ENCODE data around the gene IP6K1. TPM values are rescaled to one million over a fixed set of nuclear protein-coding genes. Genes with fewer than 3 reads are reported as not detected.
"Not testable (repeated sequence)": the region's sequence is repeated elsewhere in the genome, so short reads cannot be mapped to it uniquely, and the experiment has no call there.

The IP6K1 gene
- total RNA-seq, 6 experiments from 2014 or later: 12.6 to 19.6 (median 16.2) TPM

DNA sequence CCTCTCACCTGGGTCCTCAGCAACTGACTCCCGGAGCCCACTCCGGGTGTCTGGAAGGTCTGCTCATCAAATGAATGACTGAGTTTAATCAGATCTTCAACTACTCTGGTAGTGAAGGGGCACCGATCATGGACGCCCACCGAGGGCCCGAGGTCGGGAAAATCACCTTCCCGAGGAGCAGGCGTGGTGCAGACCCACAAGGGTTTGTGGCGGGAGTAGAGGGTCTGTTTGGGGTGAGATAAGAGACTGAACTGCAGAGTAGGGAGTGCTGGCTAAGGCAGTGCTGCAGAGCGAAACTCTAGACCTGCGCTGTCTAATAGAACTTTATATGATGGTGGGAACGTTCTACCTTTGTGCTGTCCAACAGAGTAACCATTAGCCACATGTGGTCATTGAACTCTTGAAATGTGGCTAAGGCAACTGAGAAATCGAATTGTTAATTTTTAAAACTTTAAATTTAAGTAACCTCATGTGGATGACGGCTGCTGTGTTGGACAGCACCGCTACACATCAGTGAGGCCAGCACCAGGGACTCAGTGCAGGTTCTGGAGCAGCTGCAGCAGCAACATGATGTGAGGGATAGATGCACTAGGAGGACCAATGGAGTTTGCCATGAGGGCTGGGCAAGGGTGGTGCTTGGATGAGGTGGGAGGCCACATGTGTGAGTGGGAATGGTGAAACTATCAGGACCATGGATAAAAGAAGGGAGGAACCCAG is 96.3 kb downstream of the IP6K1 start:
- Histone ChIP-seq H3K27ac (peak overlapping the region in 2 of 3 donors; percentile 88 to 91), H3K4me3 (peak overlapping the region; percentile 99 to 100 (median 100)), H3K4me1 (peaks cover 0 to 26% (median 0%) of the 10 kb centered on the region in 4 donors)
- H3K27me3 ChIP-seq; H3K36me3 ChIP-seq; ATAC-seq; DNase-seq; H3K9me3 ChIP-seq; intact Hi-C loops (cut with DNase I): not testable (repeated sequence)
- 9% methylated on average over 14 of the region's 16 CpGs for WGBS (ENCODE audit: insufficient coverage, low coverage, low lambda C conversion rate, missing lambda C conversion rate)

DNA sequence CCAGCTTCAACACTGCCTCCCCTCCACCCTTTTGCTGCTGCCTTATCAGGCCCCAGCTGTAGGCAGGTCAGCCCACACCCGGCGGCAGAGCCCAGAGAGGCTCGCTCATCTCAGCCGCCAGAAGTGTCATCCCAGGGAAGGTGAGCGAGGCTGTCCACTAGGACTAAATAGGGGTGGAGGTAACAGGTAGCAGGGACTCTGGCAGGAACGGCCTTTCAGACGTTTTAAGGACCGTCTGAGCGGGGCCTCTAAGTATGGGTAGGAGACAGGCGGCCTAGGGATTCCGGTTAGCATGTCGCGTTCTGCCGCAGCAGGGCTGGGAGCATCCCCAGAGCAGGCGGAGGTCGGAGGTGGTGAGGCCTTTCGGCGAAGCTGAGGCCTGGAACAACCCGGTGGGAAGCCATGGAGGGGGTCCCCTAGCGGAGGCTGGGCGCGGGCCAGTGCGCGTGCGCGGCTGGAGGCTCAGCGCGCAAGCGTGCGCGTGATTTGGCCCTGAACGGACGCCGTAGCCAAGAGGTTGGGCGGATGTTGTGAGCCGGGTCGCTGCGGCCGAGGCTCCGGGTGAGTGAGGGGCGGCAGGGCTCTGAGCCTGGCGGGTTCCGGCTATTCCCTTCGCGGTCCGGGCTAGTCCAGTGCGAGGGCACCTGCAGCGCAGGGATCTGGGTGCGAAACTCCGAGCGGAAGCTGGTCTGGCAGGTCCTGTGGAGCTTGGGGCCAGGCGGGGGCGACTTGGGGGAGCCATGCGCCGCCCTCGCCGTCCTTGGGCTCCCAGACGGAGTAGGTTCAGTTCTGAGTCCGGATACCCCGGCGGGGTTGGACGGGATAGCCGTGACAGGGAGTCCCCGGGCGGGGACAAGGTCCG is 97.1 kb downstream of the IP6K1 start, which contains the start of the genes MST1 and RNF123:
Gene MST1, minus strand, starts transcription at position 429 of the 862 bp plus-strand sequence. CDS start 783 bp downstream, outside the sequence.
Gene RNF123, plus strand, starts transcription at position 512 of the 862 bp plus-strand sequence. CDS start 1,609 bp downstream, outside the sequence.
- Histone ChIP-seq H3K36me3 (peaks cover 0 to 7% (median 2%) of the 10 kb centered on the region in 4 donors), H3K4me3 (peak within 1 kb of the TSS; percentile 99 to 100 (median 100)), H3K9me3 (no peaks in the 10 kb centered on the region), H3K27ac (peak within 1 kb of the TSS; percentile 88 to 97 (median 91)), H3K4me1 (peaks cover 0 to 26% (median 0%) of the 10 kb centered on the region in 4 donors), H3K27me3 (no peaks in the 10 kb centered on the region)
- intact Hi-C loops (cut with DNase I): no loop called here
- DNase-seq (peak; percentile 89 to 91 (median 90)), ATAC-seq (peak; percentile 66 to 76 (median 72))
- 0% methylated on average over 8 of the region's 66 CpGs for WGBS (ENCODE audit: insufficient coverage, low coverage, low lambda C conversion rate, missing lambda C conversion rate)
- no peak for TF ChIP-seq POLR2A (IDR thresholded peaks at IDR 0.05)
- TF ChIP-seq CTCF (IDR thresholded peaks at IDR 0.05): peak in 3 of 4 donors; percentile 16 to 22 (median 17)

GRCh38 chr3:49688338-49689045 is 97.8 kb downstream of the IP6K1 start:
- DNase-seq (peak; percentile 70 to 89 (median 88)), ATAC-seq (peak; percentile 83 to 89 (median 86))
- peak; percentile 89 for TF ChIP-seq POLR2A (IDR thresholded peaks at IDR 0.05)
- intact Hi-C loops (cut with DNase I); H3K9me3 ChIP-seq; H3K27me3 ChIP-seq: not testable (repeated sequence)
- H3K4me3 ChIP-seq: peak overlapping the region; percentile 99 to 100 (median 100)
- WGBS (ENCODE audit: insufficient coverage, low coverage, low lambda C conversion rate, missing lambda C conversion rate): 20% methylated on average over 2 of the region's 7 CpGs
- peaks cover 0 to 26% (median 0%) of the 10 kb centered on the region in 4 donors for H3K4me1 ChIP-seq
- H3K36me3 ChIP-seq: peaks cover 0 to 13% (median 4%) of the 10 kb centered on the region in 4 donors
- H3K27ac ChIP-seq: peak overlapping the region; percentile 88 to 97 (median 91)

DNA sequence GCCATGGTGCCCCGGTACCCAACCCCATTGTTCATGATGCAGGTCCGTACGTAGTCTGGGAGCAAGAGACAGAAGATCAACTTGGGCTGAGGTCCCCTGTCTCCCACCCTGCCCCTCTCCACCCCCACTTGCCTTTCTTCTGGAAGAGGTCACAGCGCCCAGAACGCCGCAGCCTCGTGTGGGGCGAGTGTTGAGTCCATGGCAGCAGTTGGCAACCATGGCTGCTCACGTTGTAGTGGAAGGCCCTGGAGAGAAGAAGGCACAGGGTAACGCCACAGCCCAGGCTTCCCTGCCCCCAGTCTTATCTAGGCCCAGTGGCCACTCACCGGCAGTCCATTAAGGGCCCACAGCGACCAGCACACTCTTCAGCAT is 98.9 kb downstream of the IP6K1 start:
- H3K27me3 ChIP-seq; ATAC-seq; DNase-seq; H3K9me3 ChIP-seq; intact Hi-C loops (cut with DNase I): not testable (repeated sequence)
- H3K27ac ChIP-seq: peak overlapping the region in 1 of 3 donors; percentile 91
- peak overlapping the region; percentile 99 to 100 (median 100) for H3K4me3 ChIP-seq
- H3K36me3 ChIP-seq: peaks cover 0 to 23% (median 12%) of the 10 kb centered on the region in 4 donors
- H3K4me1 ChIP-seq: peaks cover 0 to 26% (median 0%) of the 10 kb centered on the region in 4 donors
- WGBS (ENCODE audit: insufficient coverage, low coverage, low lambda C conversion rate, missing lambda C conversion rate): no CpG with 5 or more reads among the region's 12 CpGs

DNA sequence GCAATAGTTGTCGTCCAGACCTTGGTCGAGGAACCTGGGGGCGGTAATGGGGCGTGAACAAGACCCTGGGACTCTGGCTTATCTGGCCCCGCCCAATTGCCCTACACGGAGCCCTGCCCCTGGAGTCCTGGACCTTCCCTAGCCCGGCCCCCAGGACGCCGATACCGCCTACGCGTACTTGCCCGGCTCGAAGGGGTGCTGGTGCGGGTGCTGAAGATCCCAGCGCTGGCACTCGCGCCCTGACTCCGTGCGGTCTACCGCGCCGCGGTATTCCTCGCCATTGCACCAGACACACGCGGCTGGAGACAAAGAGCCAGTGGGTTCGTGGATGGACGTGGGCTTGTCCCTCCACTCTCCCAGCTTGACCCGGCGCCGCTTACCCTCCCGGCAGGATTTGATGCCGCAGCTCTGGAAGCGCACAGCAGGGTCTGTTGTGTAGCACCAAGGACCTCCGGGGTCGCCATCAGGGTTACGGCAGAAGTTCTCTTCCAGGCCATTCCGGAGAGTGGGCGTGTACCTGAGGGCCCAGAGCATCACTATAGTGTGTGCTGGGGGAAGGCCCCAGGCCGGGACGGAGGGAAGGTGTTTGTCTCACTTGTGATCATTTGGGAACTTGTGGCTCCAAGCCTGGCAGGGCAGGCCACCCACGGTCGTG is 99.4 kb downstream of the IP6K1 start:
- peak in 1 of 3 donors; percentile 64 for DNase-seq
- H3K4me3 ChIP-seq: peak overlapping the region in 1 of 3 donors; percentile 100
- H3K9me3 ChIP-seq; intact Hi-C loops (cut with DNase I); H3K27me3 ChIP-seq: not testable (repeated sequence)
- peak in 3 of 4 donors; percentile 2 to 5 (median 3) for ATAC-seq
- peak overlapping the region in 1 of 3 donors; percentile 91 for H3K27ac ChIP-seq
- peaks cover 0 to 28% (median 13%) of the 10 kb centered on the region in 4 donors for H3K36me3 ChIP-seq
- WGBS (ENCODE audit: insufficient coverage, low coverage, low lambda C conversion rate, missing lambda C conversion rate): 27% methylated on average over 3 of the region's 44 CpGs
- peaks cover 0 to 26% (median 0%) of the 10 kb centered on the region in 4 donors for H3K4me1 ChIP-seq

GRCh38 chr3:49686346-49686745 is 100.0 kb downstream of the IP6K1 start:
- H3K27me3 ChIP-seq; H3K4me3 ChIP-seq; intact Hi-C loops (cut with DNase I); H3K27ac ChIP-seq; H3K9me3 ChIP-seq: not testable (repeated sequence)
- ATAC-seq (peak in 1 of 4 donors; percentile 0), DNase-seq (peak in 1 of 3 donors; percentile 75)
- peaks cover 0 to 23% (median 0%) of the 10 kb centered on the region in 4 donors for H3K4me1 ChIP-seq
- H3K36me3 ChIP-seq: peaks cover 0 to 33% (median 13%) of the 10 kb centered on the region in 4 donors
- WGBS (ENCODE audit: insufficient coverage, low coverage, low lambda C conversion rate, missing lambda C conversion rate): 78% methylated on average over 14 of the region's 29 CpGs

DNA sequence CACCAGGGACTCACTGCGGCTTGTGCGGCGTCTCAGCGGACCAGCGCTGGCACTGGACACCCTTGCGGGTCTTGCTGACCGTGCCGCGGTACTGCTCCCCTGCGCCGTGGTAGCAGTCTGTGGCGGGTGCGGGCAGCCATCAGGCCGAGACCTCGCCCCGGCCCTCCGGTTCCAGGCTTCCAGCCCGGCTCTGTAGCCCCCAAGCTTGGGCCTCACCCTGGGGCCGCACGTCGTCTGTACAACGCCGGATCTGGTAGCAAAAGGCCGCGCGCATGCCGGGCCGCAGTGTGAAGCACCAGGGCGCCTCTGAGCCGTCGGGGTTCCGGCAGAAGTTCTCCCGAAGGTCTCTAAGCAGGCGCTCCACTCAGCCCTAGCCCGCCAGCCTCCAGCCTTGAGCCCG is 100.5 kb downstream of the IP6K1 start:
- Histone ChIP-seq H3K4me1 (peaks cover 0 to 18% (median 0%) of the 10 kb centered on the region in 4 donors), H3K36me3 (peaks cover 0 to 37% (median 14%) of the 10 kb centered on the region in 4 donors)
- H3K9me3 ChIP-seq; H3K27ac ChIP-seq; intact Hi-C loops (cut with DNase I); H3K4me3 ChIP-seq; DNase-seq; ATAC-seq; H3K27me3 ChIP-seq: not testable (repeated sequence)
- WGBS (ENCODE audit: insufficient coverage, low coverage, low lambda C conversion rate, missing lambda C conversion rate): no CpG with 5 or more reads among the region's 36 CpGs

GRCh38 chr3:49685103-49685502 is 101.2 kb downstream of the IP6K1 start:
- DNase-seq; ATAC-seq; intact Hi-C loops (cut with DNase I); H3K9me3 ChIP-seq; H3K4me3 ChIP-seq; H3K27me3 ChIP-seq; H3K27ac ChIP-seq: not testable (repeated sequence)
- H3K4me1 ChIP-seq: peaks cover 0 to 11% (median 0%) of the 10 kb centered on the region in 4 donors
- peaks cover 0 to 44% (median 19%) of the 10 kb centered on the region in 4 donors for H3K36me3 ChIP-seq
- no CpG with 5 or more reads among the region's 10 CpGs for WGBS (ENCODE audit: insufficient coverage, low coverage, low lambda C conversion rate, missing lambda C conversion rate)

DNA sequence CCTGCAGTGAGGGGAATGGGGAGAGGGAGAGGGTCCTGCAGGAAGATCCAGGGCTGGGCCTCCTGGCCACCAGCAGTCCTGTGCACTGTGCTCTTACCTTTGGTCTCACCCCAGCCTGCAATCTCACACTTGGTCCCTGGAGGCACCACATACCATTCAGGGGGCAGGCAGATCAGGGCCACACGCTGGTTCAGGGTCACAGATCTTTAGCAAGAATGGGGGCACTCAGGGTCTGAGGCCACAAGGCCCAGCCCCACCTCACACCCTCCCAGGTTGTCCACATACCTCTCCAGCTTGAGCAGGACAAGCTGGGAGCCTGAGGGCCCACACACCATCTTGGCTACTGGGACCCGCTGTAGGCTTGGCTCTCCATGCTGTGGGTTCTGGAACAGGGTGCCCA is 101.9 kb downstream of the IP6K1 start:
- H3K9me3 ChIP-seq; H3K4me3 ChIP-seq; intact Hi-C loops (cut with DNase I); ATAC-seq; H3K27ac ChIP-seq; DNase-seq; H3K27me3 ChIP-seq; H3K4me1 ChIP-seq: not testable (repeated sequence)
- peaks cover 0 to 50% (median 20%) of the 10 kb centered on the region in 4 donors for H3K36me3 ChIP-seq
- no CpG with 5 or more reads among the region's 2 CpGs for WGBS (ENCODE audit: insufficient coverage, low coverage, low lambda C conversion rate, missing lambda C conversion rate)
